Vagina (tissue), 2 donors: ENCODE data around the gene LIMA1.

Source experiments
- CTCF ChIP-seq, 3 experiments: fragments of 450-650 bp in 2 of 3; fragments of 200-600 bp in 1 of 3; sonication (generic) in 1 of 3; IDR thresholded peaks; one replicate each; pipeline ENCODE4 v1.5.1; 2017 to 2019; ENCODE audit warnings: antibody characterized with exemption in 3 of 3, mild to moderate bottlenecking in 2 of 3, moderate library complexity in 2 of 3
- POLR2AphosphoS5 ChIP-seq, 2 donors: sonication (generic); formaldehyde crosslinking; IDR thresholded peaks; one replicate each; pipeline ENCODE4 v1.9.0; 2017; ENCODE audit warnings: antibody characterized with exemption in 2 of 2, mild to moderate bottlenecking in 2 of 2, low read depth in 1 of 2; ENCODE audit not compliant: insufficient read depth in 1 of 2

- TF ChIP-seq CTCF (IDR thresholded peaks at IDR 0.05) (no peak), POLR2AphosphoS5 (IDR thresholded peaks at IDR 0.05; ENCODE audit: insufficient read depth in 1 of 2, low read depth in 1 of 2) (no peak)
These were observed 90.4 kb downstream of the LIMA1 start for GRCh38 chr12:50192908-50193307.
